ENCODE data around the gene PDIA3.

Gene PDIA3

DNA sequence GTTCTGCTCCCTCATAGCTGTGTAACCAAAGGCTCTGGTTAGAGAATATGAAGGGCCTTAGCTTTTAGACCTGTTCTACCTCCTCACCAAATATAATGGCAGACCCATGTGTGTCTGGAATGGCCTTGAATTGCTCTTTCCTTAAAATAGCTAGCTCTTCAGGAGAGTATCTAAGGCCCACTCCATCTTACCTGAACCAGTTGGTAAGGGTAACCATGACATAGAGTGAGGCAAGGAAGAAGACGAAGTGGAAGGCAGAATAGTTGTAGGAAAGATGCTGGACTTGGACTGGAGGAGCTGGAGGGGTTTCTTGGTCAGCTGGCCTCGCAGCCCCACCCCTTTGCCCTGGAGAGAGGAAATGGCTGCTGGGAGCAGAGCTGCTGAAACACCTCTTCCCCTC, 49.0 kb downstream of the PDIA3 start:
- Histone ChIP-seq H3K27ac (no peak overlapping the region), H4K20me1 (ENCODE audit: insufficient read depth) (no peaks in the 10 kb centered on the region), H3K27me3 (ENCODE audit: insufficient read depth, low read depth) (no peaks in the 10 kb centered on the region), H3K4me3 (IDR thresholded peaks at IDR 0.05; ENCODE audit: insufficient read depth, low read depth, low read length) (no peak overlapping the region), H3K4me1 (ENCODE audit: low read depth, poor library complexity, severe bottlenecking) (peaks cover 19% of the 10 kb centered on the region), H3K9ac (no peak overlapping the region), H3K4me2 (no peak overlapping the region), H3K79me2 (ENCODE audit: insufficient read depth, low read depth) (peaks cover 25% of the 10 kb centered on the region), H2AFZ (ENCODE audit: low read depth) (no peak overlapping the region), H3K36me3 (ENCODE audit: insufficient read depth) (no peaks in the 10 kb centered on the region)
- TF ChIP-seq, protein P1, sequence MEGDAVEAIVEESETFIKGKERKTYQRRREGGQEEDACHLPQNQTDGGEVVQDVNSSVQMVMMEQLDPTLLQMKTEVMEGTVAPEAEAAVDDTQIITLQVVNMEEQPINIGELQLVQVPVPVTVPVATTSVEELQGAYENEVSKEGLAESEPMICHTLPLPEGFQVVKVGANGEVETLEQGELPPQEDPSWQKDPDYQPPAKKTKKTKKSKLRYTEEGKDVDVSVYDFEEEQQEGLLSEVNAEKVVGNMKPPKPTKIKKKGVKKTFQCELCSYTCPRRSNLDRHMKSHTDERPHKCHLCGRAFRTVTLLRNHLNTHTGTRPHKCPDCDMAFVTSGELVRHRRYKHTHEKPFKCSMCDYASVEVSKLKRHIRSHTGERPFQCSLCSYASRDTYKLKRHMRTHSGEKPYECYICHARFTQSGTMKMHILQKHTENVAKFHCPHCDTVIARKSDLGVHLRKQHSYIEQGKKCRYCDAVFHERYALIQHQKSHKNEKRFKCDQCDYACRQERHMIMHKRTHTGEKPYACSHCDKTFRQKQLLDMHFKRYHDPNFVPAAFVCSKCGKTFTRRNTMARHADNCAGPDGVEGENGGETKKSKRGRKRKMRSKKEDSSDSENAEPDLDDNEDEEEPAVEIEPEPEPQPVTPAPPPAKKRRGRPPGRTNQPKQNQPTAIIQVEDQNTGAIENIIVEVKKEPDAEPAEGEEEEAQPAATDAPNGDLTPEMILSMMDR (conservative IDR thresholded peaks at IDR 0.05; ENCODE audit: low read depth, low read length), result no peak

DNA sequence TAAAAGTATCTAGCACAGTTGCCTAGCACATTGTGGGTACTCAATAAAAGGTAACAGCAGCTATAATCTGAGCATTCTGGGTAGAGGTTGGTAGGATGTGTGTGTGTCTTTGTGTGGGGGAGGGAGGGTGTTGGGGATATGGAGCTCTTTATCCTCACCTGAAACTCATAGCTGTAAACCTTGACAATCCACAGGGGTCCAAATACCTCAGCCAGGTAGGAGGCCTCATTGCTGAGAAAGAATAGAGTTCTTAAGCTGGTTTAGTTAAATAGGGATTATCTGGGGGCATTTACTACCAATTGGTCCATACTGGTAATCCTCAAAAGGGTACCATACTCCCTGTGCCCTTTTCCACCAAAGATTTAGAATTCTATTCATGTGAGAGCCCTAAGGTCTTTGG, 49.8 kb downstream of the PDIA3 start:
- Histone ChIP-seq H3K36me3 (ENCODE audit: insufficient read depth) (no peaks in the 10 kb centered on the region), H3K27ac (no peak overlapping the region), H3K4me3 (IDR thresholded peaks at IDR 0.05; ENCODE audit: insufficient read depth, low read depth, low read length) (no peak overlapping the region), H3K9ac (no peak overlapping the region), H3K4me1 (ENCODE audit: low read depth, poor library complexity, severe bottlenecking) (peaks cover 21% of the 10 kb centered on the region), H3K27me3 (ENCODE audit: insufficient read depth, low read depth) (no peaks in the 10 kb centered on the region), H3K79me2 (ENCODE audit: insufficient read depth, low read depth) (peaks cover 30% of the 10 kb centered on the region), H4K20me1 (ENCODE audit: insufficient read depth) (no peaks in the 10 kb centered on the region), H2AFZ (ENCODE audit: low read depth) (no peak overlapping the region), H3K4me2 (no peak overlapping the region)
- TF ChIP-seq, protein P1 (conservative IDR thresholded peaks at IDR 0.05; ENCODE audit: low read depth, low read length), result no peak

DNA sequence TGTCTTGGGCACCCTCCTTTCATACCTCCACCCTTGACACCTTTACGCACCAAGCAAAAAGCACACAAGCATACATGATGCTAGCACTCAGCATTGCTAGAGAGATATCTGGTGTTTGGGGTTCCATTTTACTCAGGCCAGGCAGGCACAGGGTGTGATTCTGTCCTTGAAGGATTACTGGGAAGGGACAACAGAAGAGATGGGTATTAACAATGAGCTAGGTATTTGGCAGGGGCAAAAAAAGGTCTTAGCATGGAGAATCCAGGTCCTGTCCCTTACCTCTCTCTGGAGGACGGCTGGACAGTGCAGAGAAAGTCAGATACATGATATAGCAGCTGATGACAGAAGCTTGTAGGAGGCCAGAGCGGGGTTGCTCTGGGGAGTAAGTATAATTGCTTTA, 50.3 kb downstream of the PDIA3 start:
- no peak overlapping the region for H3K27ac ChIP-seq
- H2AFZ ChIP-seq (ENCODE audit: low read depth), result no peak overlapping the region
- H3K4me3 ChIP-seq (IDR thresholded peaks at IDR 0.05; ENCODE audit: insufficient read depth, low read depth, low read length), result no peak overlapping the region
- H3K36me3 ChIP-seq (ENCODE audit: insufficient read depth), result no peaks in the 10 kb centered on the region
- TF ChIP-seq, protein P1 (conservative IDR thresholded peaks at IDR 0.05; ENCODE audit: low read depth, low read length), result no peak
- peaks cover 36% of the 10 kb centered on the region for H3K79me2 ChIP-seq (ENCODE audit: insufficient read depth, low read depth)
- no peaks in the 10 kb centered on the region for H4K20me1 ChIP-seq (ENCODE audit: insufficient read depth)
- no peak overlapping the region for H3K4me2 ChIP-seq
- H3K4me1 ChIP-seq (ENCODE audit: low read depth, poor library complexity, severe bottlenecking), result peaks cover 15% of the 10 kb centered on the region
- H3K9ac ChIP-seq, result no peak overlapping the region
- H3K27me3 ChIP-seq (ENCODE audit: insufficient read depth, low read depth), result no peaks in the 10 kb centered on the region

DNA sequence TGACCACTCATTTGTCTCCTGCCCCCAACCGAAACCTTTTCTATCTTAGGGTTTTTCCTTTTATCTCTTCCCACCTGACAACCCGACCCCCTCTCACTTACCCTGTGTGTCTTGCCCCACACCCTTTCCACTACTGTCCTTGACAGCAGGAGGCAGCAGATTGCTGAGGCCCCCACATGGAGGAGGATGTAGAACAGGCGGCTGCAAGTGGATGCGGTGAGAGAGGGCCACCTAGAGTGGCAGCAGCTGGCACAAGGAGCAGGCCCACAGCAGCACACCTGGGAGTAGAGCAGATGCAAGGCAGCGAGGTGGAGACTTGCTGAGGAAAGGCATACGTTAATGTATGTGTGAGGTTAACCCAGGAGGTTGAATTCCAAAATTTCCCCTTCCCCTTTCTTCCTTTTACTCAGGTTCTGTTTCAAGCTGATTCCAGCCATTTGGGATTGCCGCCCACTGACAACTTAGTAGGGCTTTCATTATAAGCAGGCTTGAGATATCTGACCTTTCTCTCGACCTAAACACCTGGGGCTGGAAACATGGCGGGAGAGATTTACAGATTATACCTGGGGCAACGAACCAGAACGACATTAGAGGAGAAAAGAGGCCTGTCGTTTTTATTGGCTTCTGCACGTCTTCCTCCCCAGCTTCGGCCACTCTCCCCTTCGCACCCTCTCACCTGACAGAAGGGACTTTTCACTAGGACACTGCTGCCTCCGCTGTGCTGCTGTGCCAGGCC, 53.1 kb downstream of the PDIA3 start:
- Histone ChIP-seq H3K79me2 (ENCODE audit: insufficient read depth, low read depth) (peaks cover 16% of the 10 kb centered on the region; the same call in 1 of the 2 replicates), H3K9ac (no peak overlapping the region), H3K27me3 (ENCODE audit: insufficient read depth, low read depth) (no peaks in the 10 kb centered on the region), H2AFZ (ENCODE audit: low read depth) (no peak overlapping the region), H3K4me2 (no peak overlapping the region), H3K27ac (no peak overlapping the region), H3K4me3 (IDR thresholded peaks at IDR 0.05; ENCODE audit: insufficient read depth, low read depth, low read length) (no peak overlapping the region), H4K20me1 (ENCODE audit: insufficient read depth) (no peaks in the 10 kb centered on the region), H3K36me3 (ENCODE audit: insufficient read depth) (no peaks in the 10 kb centered on the region), H3K4me1 (ENCODE audit: low read depth, poor library complexity, severe bottlenecking) (peaks cover 6% of the 10 kb centered on the region)
- TF ChIP-seq, protein P1 (conservative IDR thresholded peaks at IDR 0.05; ENCODE audit: low read depth, low read length), result no peak
